GM23248 (cell line): ENCODE results near the gene CASKIN1. TPM values are rescaled to one million over a fixed set of nuclear protein-coding genes. Genes with fewer than 3 reads are reported as not detected.

Experiments
- DNase-seq: peaks from one replicate; pipeline ENCODE4 v3.0.0-alpha.2; 2015
- H2AFZ ChIP-seq: fragments of 200-600 bp; sonication (generic); 2 replicates; pipeline ENCODE4 v1.6.1; 2016; ENCODE audit warnings: antibody characterized with exemption
- H3F3A ChIP-seq: fragments of 200-600 bp; sonication (generic); 2 replicates; pipeline ENCODE4 v1.6.1; 2016; ENCODE audit warnings: mild to moderate bottlenecking, antibody characterized with exemption, mixed run types; ENCODE audit not compliant: insufficient read depth
- H3K27ac ChIP-seq: fragments of 200-600 bp; sonication (generic); 2 replicates; pipeline ENCODE4 v1.5.1; 2016; ENCODE audit warnings: mild to moderate bottlenecking
- H3K27me3 ChIP-seq: fragments of 200-600 bp; sonication (generic); replicated peaks from 2 replicates; pipeline ENCODE4 v1.6.1; 2016; ENCODE audit warnings: mild to moderate bottlenecking; ENCODE audit not compliant: insufficient read depth
- H3K36me3 ChIP-seq: fragments of 200-600 bp; sonication (generic); 2 replicates; pipeline ENCODE4 v1.6.1; 2016; ENCODE audit warnings: low read depth, mild to moderate bottlenecking
- H3K4me1 ChIP-seq: fragments of 200-600 bp; sonication (generic); 2 replicates; pipeline ENCODE4 v1.6.1; 2016; ENCODE audit warnings: mild to moderate bottlenecking; ENCODE audit not compliant: insufficient read depth
- H3K4me2 ChIP-seq: fragments of 200-600 bp; sonication (generic); one replicate; pipeline ENCODE4 v1.6.1; 2016; ENCODE audit warnings: mild to moderate bottlenecking; ENCODE audit not compliant: unreplicated experiment
- H3K4me3 ChIP-seq: fragments of 200-600 bp; sonication (generic); 2 replicates; pipeline ENCODE4 v1.5.1; 2016; ENCODE audit warnings: mild to moderate bottlenecking
- H3K79me2 ChIP-seq: fragments of 200-600 bp; sonication (generic); 2 replicates; pipeline ENCODE4 v1.6.1; 2016; ENCODE audit warnings: mild to moderate bottlenecking; ENCODE audit not compliant: insufficient read depth
- H3K9ac ChIP-seq: fragments of 200-600 bp; sonication (generic); 2 replicates; pipeline ENCODE4 v1.6.1; 2016; ENCODE audit warnings: mild to moderate bottlenecking
- H3K9me2 ChIP-seq: fragments of 200-600 bp; sonication (generic); 2 replicates; pipeline ENCODE4 v1.6.1; 2016; ENCODE audit warnings: mixed run types, mild to moderate bottlenecking, moderate library complexity; ENCODE audit not compliant: insufficient read depth
- H3K9me3 ChIP-seq: fragments of 200-600 bp; sonication (generic); one replicate; pipeline ENCODE4 v1.6.1; 2017; ENCODE audit warnings: low read depth
- H4K20me1 ChIP-seq: fragments of 200-600 bp; sonication (generic); 2 replicates; pipeline ENCODE4 v1.6.0; 2016; ENCODE audit not compliant: insufficient read depth
- EZH2 ChIP-seq: fragments of 200-600 bp; sonication (generic); IDR thresholded peaks from 2 replicates; pipeline ENCODE4 v1.6.1; 2018; ENCODE audit warnings: antibody characterized with exemption, mild to moderate bottlenecking; ENCODE audit not compliant: insufficient read depth, poor library complexity, severe bottlenecking
- EZH2phosphoT487 ChIP-seq: fragments of 200-600 bp; sonication (generic); IDR thresholded peaks from 2 replicates; pipeline ENCODE4 v1.6.1; 2018; ENCODE audit warnings: antibody characterized with exemption, moderate library complexity, mild to moderate bottlenecking, low read depth; ENCODE audit not compliant: insufficient read depth
- WGBS, 2 experiments: methylation state at CpG; one replicate each; pipeline ENCODE4 v1.1.6; 2015 to 2017; ENCODE audit warnings: low lambda C conversion rate in 2 of 2, low coverage in 1 of 2; ENCODE audit errors: missing lambda C conversion rate in 2 of 2; 5-methylcytosine and 5-hydroxymethylcytosine counted together
- in situ Hi-C: fragments of 300-500 bp; cut with MboI; formaldehyde crosslinking; loops from 2 replicates; pipeline ENCODE4 v1.15.0; 2020
- polyA plus RNA-seq: library from polyadenylated mRNA; unstranded; fragments of >200 nt; fragmentation: Nextera tagmentation; extraction: Ambion mirVana; gene quantifications from 2 replicates; pipeline ENCODE4 v1.2.1, GENCODE V29; 2016
- total RNA-seq: library from RNA; depleted of rRNA; stranded (reverse); fragments of >200 nt; shearing (Covaris generic); gene quantifications from 2 replicates; pipeline ENCODE4 v1.2.3, GENCODE V29; 2014

CASKIN1 gene
- total and polyA plus RNA-seq, 2 experiments from 2014 or later, result not detected

- H3F3A ChIP-seq, result no peaks in the 10 kb centered on the region
- H3K79me2 ChIP-seq, result no peaks in the 10 kb centered on the region
- H3K9me3 ChIP-seq, result no peaks in the 10 kb centered on the region
- in situ Hi-C loops, result no loop called here
- no peak overlapping the region for H3K4me3 ChIP-seq
- DNase-seq, result no peak
- no peaks in the 10 kb centered on the region; the same call in 1 of the 2 replicates for H3K36me3 ChIP-seq
- H2AFZ ChIP-seq, result no peak overlapping the region
- no peak overlapping the region for H3K27ac ChIP-seq
- no peaks in the 10 kb centered on the region for H3K4me1 ChIP-seq
- H4K20me1 ChIP-seq, result no peaks in the 10 kb centered on the region
- no peak overlapping the region for H3K4me2 ChIP-seq
- H3K9me2 ChIP-seq, result no peaks in the 10 kb centered on the region
- TF ChIP-seq EZH2 (no peak), EZH2phosphoT487 (no peak)
- no peaks in the 10 kb centered on the region for H3K27me3 ChIP-seq
- 93 to 94% methylated on average over 4 of the region's 4 CpGs for WGBS, 2 experiments
- no peak overlapping the region for H3K9ac ChIP-seq
Measured at GRCh38 chr16:2173916-2174315, 22.5 kb downstream of the CASKIN1 start.

- in situ Hi-C loops, result no loop called here
- 83 to 94% methylated on average over 12 to 14 of the region's 14 CpGs for whole genome bisulfite sequencing, 2 experiments
- no peaks in the 10 kb centered on the region for H3K27me3 ChIP-seq
- no peak overlapping the region for H3K9ac ChIP-seq
- no peaks in the 10 kb centered on the region for H3K79me2 ChIP-seq
- H3K4me3 ChIP-seq, result no peak overlapping the region
- H3K27ac ChIP-seq, result no peak overlapping the region
- no peak for TF ChIP-seq EZH2phosphoT487
- no peak for TF ChIP-seq EZH2
- H3K36me3 ChIP-seq, result no peaks in the 10 kb centered on the region; the same call in 1 of the 2 replicates
- no peaks in the 10 kb centered on the region for H4K20me1 ChIP-seq
- no peaks in the 10 kb centered on the region for H3F3A ChIP-seq
- H3K4me2 ChIP-seq, result no peak overlapping the region
- no peaks in the 10 kb centered on the region for H3K9me2 ChIP-seq
- H2AFZ ChIP-seq, result no peak overlapping the region
- H3K9me3 ChIP-seq, result no peaks in the 10 kb centered on the region
- H3K4me1 ChIP-seq, result no peaks in the 10 kb centered on the region
- no peak for DNase-seq
Measured at GRCh38 chr16:2173366-2173765, 23.0 kb downstream of the CASKIN1 start.

- no peak overlapping the region for H3K4me2 ChIP-seq
- no peak overlapping the region for H3K4me3 ChIP-seq
- H3F3A ChIP-seq, result no peaks in the 10 kb centered on the region
- H3K79me2 ChIP-seq, result no peaks in the 10 kb centered on the region; the same call in none of the 2 replicates
- H3K27ac ChIP-seq, result no peak overlapping the region
- in situ Hi-C loops, result no loop called here
- no peaks in the 10 kb centered on the region for H3K4me1 ChIP-seq
- WGBS, 2 experiments, result 96 to 97% methylated on average over 16 to 29 of the region's 29 CpGs
- H3K27me3 ChIP-seq, result no peaks in the 10 kb centered on the region
- no peaks in the 10 kb centered on the region for H3K9me3 ChIP-seq
- TF ChIP-seq EZH2, result no peak
- no peak overlapping the region for H3K9ac ChIP-seq
- no peak overlapping the region for H2AFZ ChIP-seq
- H3K9me2 ChIP-seq, result no peaks in the 10 kb centered on the region
- no peaks in the 10 kb centered on the region for H4K20me1 ChIP-seq
- no peak for DNase-seq
- H3K36me3 ChIP-seq, result no peaks in the 10 kb centered on the region; the same call in 1 of the 2 replicates
Measured at GRCh38 chr16:2172688-2173335, 23.6 kb downstream of the CASKIN1 start.

- no peak for TF ChIP-seq EZH2
- TF ChIP-seq EZH2phosphoT487, result no peak
- H3K9me3 ChIP-seq, result no peaks in the 10 kb centered on the region
- no peaks in the 10 kb centered on the region for H4K20me1 ChIP-seq
- H3K9me2 ChIP-seq, result no peaks in the 10 kb centered on the region
- WGBS, 2 experiments, result 92% methylated on average over 27 to 28 of the region's 28 CpGs
- in situ Hi-C loops, result no loop called here
- peaks cover 10% of the 10 kb centered on the region for H3K79me2 ChIP-seq
- no peak overlapping the region for H2AFZ ChIP-seq
- no peak overlapping the region for H3K9ac ChIP-seq
- H3K4me3 ChIP-seq, result no peak overlapping the region
- no peaks in the 10 kb centered on the region for H3F3A ChIP-seq
- H3K36me3 ChIP-seq, result no peaks in the 10 kb centered on the region; the same call in 1 of the 2 replicates
- DNase-seq, result no peak
- H3K4me1 ChIP-seq, result no peaks in the 10 kb centered on the region
- H3K27ac ChIP-seq, result no peak overlapping the region
- no peak overlapping the region for H3K4me2 ChIP-seq
- H3K27me3 ChIP-seq, result no peaks in the 10 kb centered on the region
Measured at GRCh38 chr16:2171601-2172178, 24.7 kb downstream of the CASKIN1 start.
